HG03095 (cell line): ENCODE data around the gene NPAS3.

ENCODE experiments used
- ATAC-seq: cut with Tn5 transposase; IDR thresholded peaks from one replicate; pipeline ENCODE4 v1.9.1; 2021; ENCODE audit warnings: moderate library complexity; ENCODE audit not compliant: unreplicated experiment

Gene NPAS3

GRCh38 chr14:33414041-33414440, 475.4 kb downstream of the NPAS3 start:
- no peak for ATAC-seq

- ATAC-seq = no peak
Observed at GRCh38 chr14:33420051-33420627, 481.5 kb downstream of the NPAS3 start.

GRCh38 chr14:33430414-33431035, 491.8 kb downstream of the NPAS3 start:
- no peak for ATAC-seq

- ATAC-seq = no peak
Observed at GRCh38 chr14:33432407-33433023, 493.8 kb downstream of the NPAS3 start.

- no peak for ATAC-seq
Observed at GRCh38 chr14:33433396-33433795, 494.7 kb downstream of the NPAS3 start.

- no peak for ATAC-seq
Observed at GRCh38 chr14:33435911-33436689, 497.4 kb downstream of the NPAS3 start.

- no peak for ATAC-seq
Observed at GRCh38 chr14:33441633-33442032, 503.0 kb downstream of the NPAS3 start.

- no peak for ATAC-seq
Observed at GRCh38 chr14:33444136-33444535, 505.5 kb downstream of the NPAS3 start.

- no peak for ATAC-seq
Observed at GRCh38 chr14:33449268-33449667, 510.6 kb downstream of the NPAS3 start.

- ATAC-seq = no peak
Observed at GRCh38 chr14:33449703-33450395, 511.2 kb downstream of the NPAS3 start.

- ATAC-seq = no peak
Observed at GRCh38 chr14:33450416-33450815, 511.7 kb downstream of the NPAS3 start.

GRCh38 chr14:33451211-33451610, 512.5 kb downstream of the NPAS3 start:
- no peak for ATAC-seq

GRCh38 chr14:33452995-33453394, 514.3 kb downstream of the NPAS3 start:
- ATAC-seq = no peak

GRCh38 chr14:33454022-33454595, 515.4 kb downstream of the NPAS3 start:
- ATAC-seq = no peak

GRCh38 chr14:33454707-33455106, 516.0 kb downstream of the NPAS3 start:
- no peak for ATAC-seq

GRCh38 chr14:33455654-33456345, 517.1 kb downstream of the NPAS3 start:
- ATAC-seq = no peak

GRCh38 chr14:33457021-33457420, 518.3 kb downstream of the NPAS3 start:
- ATAC-seq = no peak

- no peak for ATAC-seq
Observed at GRCh38 chr14:33457617-33458016, 518.9 kb downstream of the NPAS3 start.

GRCh38 chr14:33460164-33460563, 521.5 kb downstream of the NPAS3 start:
- no peak for ATAC-seq

GRCh38 chr14:33461036-33461435, 522.4 kb downstream of the NPAS3 start:
- no peak for ATAC-seq
